ENCODE results near the gene PLEKHA5. TPM values are rescaled to one million over a fixed set of nuclear protein-coding genes. Genes with fewer than 3 reads are reported as not detected.

The PLEKHA5 gene
- total and polyA plus RNA-seq, 2 donors from 2014 or later, result 26.6 to 52.9 TPM

- Histone ChIP-seq H3K9ac (ENCODE audit: low read length in 3 of 3) (no peak overlapping the region), H3K9me3 (ENCODE audit: control insufficient read depth in 2 of 3, insufficient read depth in 1 of 3, low read length in 3 of 3) (no peaks in the 10 kb centered on the region), H3K4me3 (ENCODE audit: low read length in 3 of 3) (no peak overlapping the region), H3K4me1 (ENCODE audit: control insufficient read depth in 2 of 3, insufficient read depth in 2 of 3, low read depth in 1 of 3, low read length in 3 of 3) (no peaks in the 10 kb centered on the region), H3K27ac (ENCODE audit: low read depth in 2 of 2, low read length in 2 of 2) (no peak overlapping the region), H3K36me3 (ENCODE audit: control insufficient read depth in 2 of 3, insufficient read depth in 3 of 3, low read length in 3 of 3) (no peaks in the 10 kb centered on the region), H3K27me3 (ENCODE audit: control insufficient read depth, insufficient read depth, low read length) (no peaks in the 10 kb centered on the region)
- TF ChIP-seq CTCF (IDR thresholded peaks at IDR 0.05; ENCODE audit: borderline replicate concordance, extremely low read depth, insufficient read depth), result no peak
- no peak for FAIRE-seq
- intact Hi-C loops (cut with DNase I), result no loop called here
- DNase-seq, result no peak
These were observed 279.8 kb downstream of the PLEKHA5 start for GRCh38 chr12:19409376-19409775.

GRCh38 chr12:19410211-19410610, 280.7 kb downstream of the PLEKHA5 start:
- no peak overlapping the region for H3K27ac ChIP-seq (ENCODE audit: low read depth in 2 of 2, low read length in 2 of 2)
- no peak for FAIRE-seq
- TF ChIP-seq CTCF (IDR thresholded peaks at IDR 0.05; ENCODE audit: borderline replicate concordance, extremely low read depth, insufficient read depth), result no peak
- DNase-seq, result no peak
- no peaks in the 10 kb centered on the region for H3K9me3 ChIP-seq (ENCODE audit: control insufficient read depth in 2 of 3, insufficient read depth in 1 of 3, low read length in 3 of 3)
- no peaks in the 10 kb centered on the region for H3K4me1 ChIP-seq (ENCODE audit: control insufficient read depth in 2 of 3, insufficient read depth in 2 of 3, low read depth in 1 of 3, low read length in 3 of 3)
- no peak overlapping the region for H3K9ac ChIP-seq (ENCODE audit: low read length in 3 of 3)
- H3K27me3 ChIP-seq (ENCODE audit: control insufficient read depth, insufficient read depth, low read length), result no peaks in the 10 kb centered on the region
- no peak overlapping the region for H3K4me3 ChIP-seq (ENCODE audit: low read length in 3 of 3)
- intact Hi-C loops (cut with DNase I), result no loop called here
- H3K36me3 ChIP-seq (ENCODE audit: control insufficient read depth in 2 of 3, insufficient read depth in 3 of 3, low read length in 3 of 3), result no peaks in the 10 kb centered on the region

- intact Hi-C loops (cut with DNase I), result no loop called here
- no peaks in the 10 kb centered on the region for H3K27me3 ChIP-seq (ENCODE audit: control insufficient read depth, insufficient read depth, low read length)
- H3K9me3 ChIP-seq (ENCODE audit: control insufficient read depth in 2 of 3, insufficient read depth in 1 of 3, low read length in 3 of 3), result no peaks in the 10 kb centered on the region
- H3K36me3 ChIP-seq (ENCODE audit: control insufficient read depth in 2 of 3, insufficient read depth in 3 of 3, low read length in 3 of 3), result no peaks in the 10 kb centered on the region
- TF ChIP-seq CTCF (IDR thresholded peaks at IDR 0.05; ENCODE audit: borderline replicate concordance, extremely low read depth, insufficient read depth), result no peak
- FAIRE-seq (no peak), DNase-seq (no peak)
- H3K9ac ChIP-seq (ENCODE audit: low read length in 3 of 3), result no peak overlapping the region
- no peak overlapping the region for H3K27ac ChIP-seq (ENCODE audit: low read depth in 2 of 2, low read length in 2 of 2)
- H3K4me1 ChIP-seq (ENCODE audit: control insufficient read depth in 2 of 3, insufficient read depth in 2 of 3, low read depth in 1 of 3, low read length in 3 of 3), result no peaks in the 10 kb centered on the region
- H3K4me3 ChIP-seq (ENCODE audit: low read length in 3 of 3), result no peak overlapping the region
These were observed 281.2 kb downstream of the PLEKHA5 start for GRCh38 chr12:19410629-19411185.

Data from kidney (tissue), 14 donors.